Keratinocyte (primary cell): Measurements from ENCODE around the gene NCOA7.

ENCODE experiments used
- CTCF ChIP-seq, 3 experiments: IDR thresholded peaks in 1 of 3; conservative IDR thresholded peaks in 1 of 3; optimal IDR thresholded peaks in 1 of 3; 2 replicates in 2 of 3; 3 replicates in 1 of 3; pipeline versions ENCODE3 to v1.5.1; 2011; ENCODE audit warnings: low read length in 3 of 3, mild to moderate bottlenecking in 3 of 3, moderate library complexity in 2 of 3, control low read depth in 1 of 3, inconsistent platforms in 1 of 3; ENCODE audit not compliant: insufficient read depth in 2 of 3; ENCODE audit errors: extremely low read depth in 1 of 3
- EZH2 ChIP-seq: IDR thresholded peaks from one replicate; pipeline ENCODE4 v1.6.1; 2012; ENCODE audit warnings: inconsistent platforms, mild to moderate bottlenecking, low read length, moderate library complexity

- TF ChIP-seq CTCF (optimal IDR thresholded peaks at IDR 0.05 in 1 of 3, IDR thresholded peaks at IDR 0.05 in 1 of 3, conservative IDR thresholded peaks at IDR 0.05 in 1 of 3; ENCODE audit: extremely low read depth in 1 of 3, insufficient read depth in 2 of 3, low read length in 3 of 3) (no peak), EZH2 (no peak)
Observed at GRCh38 chr6:125806813-125807212, 16.1 kb downstream of the NCOA7 start.
